ENCODE data around the gene RPLP1.

The RPLP1 gene

GRCh38 chr15:69434679-69435078, 17.9 kb upstream of the RPLP1 start:
- TF ChIP-seq RAD21 (IDR thresholded peaks at IDR 0.05; ENCODE audit: low read depth) = no peak
- no peak for TF ChIP-seq CREB1 (IDR thresholded peaks at IDR 0.05; ENCODE audit: low read depth)
- no peak for TF ChIP-seq EP300 (IDR thresholded peaks at IDR 0.05; ENCODE audit: borderline replicate concordance)
- TF ChIP-seq TEAD4 (IDR thresholded peaks at IDR 0.05) = no peak
- no peak for TF ChIP-seq TCF12 (IDR thresholded peaks at IDR 0.05; ENCODE audit: low read depth)
- TF ChIP-seq, protein P1, sequence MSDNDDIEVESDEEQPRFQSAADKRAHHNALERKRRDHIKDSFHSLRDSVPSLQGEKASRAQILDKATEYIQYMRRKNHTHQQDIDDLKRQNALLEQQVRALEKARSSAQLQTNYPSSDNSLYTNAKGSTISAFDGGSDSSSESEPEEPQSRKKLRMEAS (IDR thresholded peaks at IDR 0.05) = no peak
- TF ChIP-seq TAF1 (IDR thresholded peaks at IDR 0.05; ENCODE audit: low read depth) = no peak
- TF ChIP-seq REST (IDR thresholded peaks at IDR 0.05; ENCODE audit: low read depth) = no peak
- no peak for TF ChIP-seq EGR1 (IDR thresholded peaks at IDR 0.05)
- TF ChIP-seq NFIC (IDR thresholded peaks at IDR 0.05) = no peak
- TF ChIP-seq YY1 (IDR thresholded peaks at IDR 0.05; ENCODE audit: low read depth) = no peak
- no peak for TF ChIP-seq CEBPB (IDR thresholded peaks at IDR 0.05)

GRCh38 chr15:69435985-69436384, 16.6 kb upstream of the RPLP1 start:
- no peak for TF ChIP-seq EGR1 (IDR thresholded peaks at IDR 0.05)
- no peak for TF ChIP-seq FOXM1 (IDR thresholded peaks at IDR 0.05; ENCODE audit: borderline replicate concordance, low read depth)
- no peak for TF ChIP-seq YY1 (IDR thresholded peaks at IDR 0.05; ENCODE audit: low read depth)
- no peak for TF ChIP-seq REST (IDR thresholded peaks at IDR 0.05; ENCODE audit: low read depth)
- no peak for TF ChIP-seq RAD21 (IDR thresholded peaks at IDR 0.05; ENCODE audit: low read depth)
- no peak for TF ChIP-seq TCF12 (IDR thresholded peaks at IDR 0.05; ENCODE audit: low read depth)
- no peak for TF ChIP-seq TAF1 (IDR thresholded peaks at IDR 0.05; ENCODE audit: low read depth)
- TF ChIP-seq TEAD4 (IDR thresholded peaks at IDR 0.05) = no peak
- TF ChIP-seq EP300 (IDR thresholded peaks at IDR 0.05; ENCODE audit: borderline replicate concordance) = no peak
- TF ChIP-seq, protein P2, sequence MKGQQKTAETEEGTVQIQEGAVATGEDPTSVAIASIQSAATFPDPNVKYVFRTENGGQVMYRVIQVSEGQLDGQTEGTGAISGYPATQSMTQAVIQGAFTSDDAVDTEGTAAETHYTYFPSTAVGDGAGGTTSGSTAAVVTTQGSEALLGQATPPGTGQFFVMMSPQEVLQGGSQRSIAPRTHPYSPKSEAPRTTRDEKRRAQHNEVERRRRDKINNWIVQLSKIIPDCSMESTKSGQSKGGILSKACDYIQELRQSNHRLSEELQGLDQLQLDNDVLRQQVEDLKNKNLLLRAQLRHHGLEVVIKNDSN (IDR thresholded peaks at IDR 0.05) = no peak
- TF ChIP-seq CEBPB (IDR thresholded peaks at IDR 0.05) = no peak
- no peak for TF ChIP-seq NFIC (IDR thresholded peaks at IDR 0.05)
- TF ChIP-seq ZBTB7A (IDR thresholded peaks at IDR 0.05; ENCODE audit: low read depth) = no peak
- TF ChIP-seq, protein P1 (IDR thresholded peaks at IDR 0.05) = no peak
- TF ChIP-seq CREB1 (IDR thresholded peaks at IDR 0.05; ENCODE audit: low read depth) = no peak

DNA sequence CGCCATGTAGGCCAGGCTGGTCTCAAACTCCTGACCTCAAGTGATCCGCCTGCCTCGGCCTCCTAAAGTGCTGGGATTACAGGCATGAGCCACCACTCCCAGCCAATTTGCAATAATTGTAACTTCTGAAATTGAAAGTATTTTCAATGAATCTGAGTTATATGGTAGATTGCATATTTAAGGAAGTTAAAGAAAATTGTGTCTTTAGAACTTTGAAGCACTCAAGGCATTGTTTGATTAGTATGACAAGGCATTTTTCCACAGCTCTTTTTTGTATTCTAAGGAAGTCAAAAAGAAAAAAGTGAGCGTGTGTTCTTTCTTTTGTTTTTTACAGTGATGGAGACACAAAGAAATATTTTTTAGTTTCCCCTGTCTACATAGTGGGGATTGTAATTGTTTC, 15.7 kb upstream of the RPLP1 start:
- TF ChIP-seq CREB1 (IDR thresholded peaks at IDR 0.05; ENCODE audit: low read depth) = no peak
- TF ChIP-seq EGR1 (IDR thresholded peaks at IDR 0.05) = no peak
- no peak for TF ChIP-seq TCF12 (IDR thresholded peaks at IDR 0.05; ENCODE audit: low read depth)
- no peak for TF ChIP-seq TAF1 (IDR thresholded peaks at IDR 0.05; ENCODE audit: low read depth)
- TF ChIP-seq NFIC (IDR thresholded peaks at IDR 0.05) = no peak
- TF ChIP-seq REST (IDR thresholded peaks at IDR 0.05; ENCODE audit: low read depth) = no peak
- TF ChIP-seq FOXM1 (IDR thresholded peaks at IDR 0.05; ENCODE audit: borderline replicate concordance, low read depth) = no peak
- TF ChIP-seq, protein P2 (IDR thresholded peaks at IDR 0.05) = no peak
- TF ChIP-seq RAD21 (IDR thresholded peaks at IDR 0.05; ENCODE audit: low read depth) = no peak
- TF ChIP-seq TEAD4 (IDR thresholded peaks at IDR 0.05) = no peak
- no peak for TF ChIP-seq EP300 (IDR thresholded peaks at IDR 0.05; ENCODE audit: borderline replicate concordance)
- TF ChIP-seq YY1 (IDR thresholded peaks at IDR 0.05; ENCODE audit: low read depth) = no peak
- no peak for TF ChIP-seq ZBTB7A (IDR thresholded peaks at IDR 0.05; ENCODE audit: low read depth)
- no peak for TF ChIP-seq CEBPB (IDR thresholded peaks at IDR 0.05)
- TF ChIP-seq, protein P1 (IDR thresholded peaks at IDR 0.05) = no peak

DNA sequence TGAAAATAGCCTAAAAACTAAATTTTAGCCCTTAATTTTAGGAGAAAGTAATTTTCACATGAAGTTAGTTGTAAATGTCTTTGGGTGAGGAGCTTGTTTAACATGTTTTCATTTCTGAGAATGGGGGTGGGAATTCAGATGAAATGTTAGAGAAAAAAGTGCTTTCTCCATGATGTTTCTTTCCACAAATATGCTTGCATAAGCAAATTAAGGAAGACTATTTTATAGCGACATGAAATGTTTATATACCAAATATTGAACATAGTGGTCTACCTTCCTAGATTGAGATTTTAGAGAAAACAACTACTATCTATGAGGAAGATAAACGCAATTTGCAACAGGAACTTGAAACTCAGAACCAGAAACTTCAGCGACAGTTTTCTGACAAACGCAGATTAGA, 13.0 kb upstream of the RPLP1 start:
- TF ChIP-seq FOXM1 (IDR thresholded peaks at IDR 0.05; ENCODE audit: borderline replicate concordance, low read depth) = no peak
- TF ChIP-seq RAD21 (IDR thresholded peaks at IDR 0.05; ENCODE audit: low read depth) = no peak
- no peak for TF ChIP-seq CREB1 (IDR thresholded peaks at IDR 0.05; ENCODE audit: low read depth)
- TF ChIP-seq, protein P1 (IDR thresholded peaks at IDR 0.05) = no peak
- TF ChIP-seq TAF1 (IDR thresholded peaks at IDR 0.05; ENCODE audit: low read depth) = no peak
- TF ChIP-seq TEAD4 (IDR thresholded peaks at IDR 0.05) = no peak
- no peak for TF ChIP-seq NFIC (IDR thresholded peaks at IDR 0.05)
